KMS-11 (cell line): ENCODE results near the gene EGR1.

ENCODE experiments used
- H2AFZ ChIP-seq: fragments of 200-600 bp; sonication (generic); 2 replicates; pipeline ENCODE4 v1.6.1; 2016; ENCODE audit warnings: antibody characterized with exemption, mixed run types, low read depth
- H3K27ac ChIP-seq: fragments of 200-600 bp; sonication (generic); 2 replicates; pipeline ENCODE4 v1.6.1; 2016; ENCODE audit warnings: mild to moderate bottlenecking, mixed run types
- H3K27me3 ChIP-seq: fragments of 200-600 bp; sonication (generic); 2 replicates; pipeline ENCODE4 v1.6.1; 2017; ENCODE audit warnings: mild to moderate bottlenecking, low read depth, mixed run types, moderate library complexity; ENCODE audit not compliant: insufficient read depth
- H3K36me3 ChIP-seq: fragments of 200-600 bp; sonication (generic); 2 replicates; pipeline ENCODE4 v1.6.1; 2017; ENCODE audit warnings: mild to moderate bottlenecking, mixed run types; ENCODE audit not compliant: insufficient read depth
- H3K4me1 ChIP-seq: fragments of 200-600 bp; sonication (generic); 2 replicates; pipeline ENCODE4 v1.6.1; 2016; ENCODE audit warnings: mild to moderate bottlenecking, low read depth, mixed run types; ENCODE audit not compliant: poor library complexity, severe bottlenecking
- H3K4me2 ChIP-seq: fragments of 200-600 bp; sonication (generic); 2 replicates; pipeline ENCODE4 v1.7.0; 2016; ENCODE audit warnings: mild to moderate bottlenecking, mixed run types
- H3K4me3 ChIP-seq: fragments of 200-600 bp; sonication (generic); IDR thresholded peaks from 2 replicates; pipeline ENCODE4 v1.6.1; 2017; ENCODE audit warnings: low read depth, low read length, mixed read lengths; ENCODE audit not compliant: insufficient read depth
- H3K79me2 ChIP-seq: fragments of 200-600 bp; sonication (generic); 2 replicates; pipeline ENCODE4 v1.6.1; 2016; ENCODE audit warnings: low read depth, mixed run types; ENCODE audit not compliant: insufficient read depth
- H3K9ac ChIP-seq: fragments of 200-600 bp; sonication (generic); 2 replicates; pipeline ENCODE4 v1.6.1; 2016; ENCODE audit warnings: mild to moderate bottlenecking, mixed run types
- H4K20me1 ChIP-seq: fragments of 200-600 bp; sonication (generic); 2 replicates; pipeline ENCODE4 v1.6.1; 2016; ENCODE audit warnings: mild to moderate bottlenecking, mixed run types; ENCODE audit not compliant: insufficient read depth
- TF ChIP-seq, protein P1 (sequence below): fragments of 200-600 bp; sonication (generic); conservative IDR thresholded peaks from 2 replicates; pipeline ENCODE4 v1.6.1; 2017; ENCODE audit warnings: low read depth, mild to moderate bottlenecking, antibody characterized with exemption, low read length, moderate library complexity, mixed read lengths

The EGR1 gene

GRCh38 chr5:138515556-138516245 is 50.4 kb downstream of the EGR1 start:
- Histone ChIP-seq H2AFZ (no peak overlapping the region), H3K9ac (no peak overlapping the region), H3K4me3 (no peak overlapping the region), H3K27ac (no peak overlapping the region), H3K79me2 (peaks cover 30% of the 10 kb centered on the region), H3K4me1 (no peaks in the 10 kb centered on the region), H3K36me3 (peaks cover 11% of the 10 kb centered on the region; the same call in 1 of the 2 replicates), H3K27me3 (no peaks in the 10 kb centered on the region), H3K4me2 (no peak overlapping the region), H4K20me1 (peaks cover 9% of the 10 kb centered on the region; the same call in 1 of the 2 replicates)
- TF ChIP-seq, protein P1, sequence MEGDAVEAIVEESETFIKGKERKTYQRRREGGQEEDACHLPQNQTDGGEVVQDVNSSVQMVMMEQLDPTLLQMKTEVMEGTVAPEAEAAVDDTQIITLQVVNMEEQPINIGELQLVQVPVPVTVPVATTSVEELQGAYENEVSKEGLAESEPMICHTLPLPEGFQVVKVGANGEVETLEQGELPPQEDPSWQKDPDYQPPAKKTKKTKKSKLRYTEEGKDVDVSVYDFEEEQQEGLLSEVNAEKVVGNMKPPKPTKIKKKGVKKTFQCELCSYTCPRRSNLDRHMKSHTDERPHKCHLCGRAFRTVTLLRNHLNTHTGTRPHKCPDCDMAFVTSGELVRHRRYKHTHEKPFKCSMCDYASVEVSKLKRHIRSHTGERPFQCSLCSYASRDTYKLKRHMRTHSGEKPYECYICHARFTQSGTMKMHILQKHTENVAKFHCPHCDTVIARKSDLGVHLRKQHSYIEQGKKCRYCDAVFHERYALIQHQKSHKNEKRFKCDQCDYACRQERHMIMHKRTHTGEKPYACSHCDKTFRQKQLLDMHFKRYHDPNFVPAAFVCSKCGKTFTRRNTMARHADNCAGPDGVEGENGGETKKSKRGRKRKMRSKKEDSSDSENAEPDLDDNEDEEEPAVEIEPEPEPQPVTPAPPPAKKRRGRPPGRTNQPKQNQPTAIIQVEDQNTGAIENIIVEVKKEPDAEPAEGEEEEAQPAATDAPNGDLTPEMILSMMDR: no peak

GRCh38 chr5:138517437-138517836 is 52.2 kb downstream of the EGR1 start:
- H3K27ac ChIP-seq: no peak overlapping the region
- peaks cover 8% of the 10 kb centered on the region; the same call in 1 of the 2 replicates for H3K36me3 ChIP-seq
- H4K20me1 ChIP-seq: peaks cover 23% of the 10 kb centered on the region
- no peak overlapping the region for H2AFZ ChIP-seq
- no peak overlapping the region for H3K9ac ChIP-seq
- peaks cover 47% of the 10 kb centered on the region for H3K79me2 ChIP-seq
- no peak overlapping the region for H3K4me3 ChIP-seq
- H3K4me1 ChIP-seq: peaks cover 7% of the 10 kb centered on the region
- TF ChIP-seq, protein P1: no peak
- no peaks in the 10 kb centered on the region for H3K27me3 ChIP-seq
- no peak overlapping the region for H3K4me2 ChIP-seq
